ENCODE results near the gene TPGS1. TPM values are rescaled to one million over a fixed set of nuclear protein-coding genes. Genes with fewer than 3 reads are reported as not detected.

TPGS1 gene
- total and polyA plus RNA-seq, 4 donors: 12.2 to 32.7 (median 25.5) TPM

- 83 to 87% methylated on average over 26 of the region's 26 CpGs for WGBS, 2 donors
- H3K4me3 ChIP-seq: no peak overlapping the region
- H3K36me3 ChIP-seq (ENCODE audit: control insufficient read depth in 4 of 4, insufficient read depth in 4 of 4, low read length in 4 of 4): no peaks in the 10 kb centered on the region
- no peak for TF ChIP-seq CTCF (IDR thresholded peaks at IDR 0.05; ENCODE audit: control extremely low read depth, extremely low read depth)
- H3K4me1 ChIP-seq (ENCODE audit: control insufficient read depth in 5 of 5, insufficient read depth in 5 of 5, low read length in 5 of 5): peaks cover 0 to 7% (median 0%) of the 10 kb centered on the region in 5 donors
- no peaks in the 10 kb centered on the region for H3K9me3 ChIP-seq (ENCODE audit: control insufficient read depth in 4 of 4, insufficient read depth in 3 of 4, low read length in 3 of 4)
- H3K9ac ChIP-seq (ENCODE audit: insufficient read depth in 1 of 2, low read length in 2 of 2): no peak overlapping the region
- DNase-seq (no peak), ATAC-seq (ENCODE audit: insufficient read depth, low FRiP score) (no peak)
- H3K27ac ChIP-seq (ENCODE audit: low read depth in 1 of 2, low read length in 1 of 2): no peak overlapping the region
- H3K27me3 ChIP-seq (ENCODE audit: control insufficient read depth in 3 of 3, insufficient read depth in 3 of 3, low read length in 2 of 3): no peaks in the 10 kb centered on the region
Observed at GRCh38 chr19:547836-548720, 40.8 kb downstream of the TPGS1 start.

- Histone ChIP-seq H3K4me3 (no peak overlapping the region), H3K27me3 (ENCODE audit: control insufficient read depth in 3 of 3, insufficient read depth in 3 of 3, low read length in 2 of 3) (no peaks in the 10 kb centered on the region), H3K27ac (ENCODE audit: low read depth in 1 of 2, low read length in 1 of 2) (no peak overlapping the region), H3K36me3 (ENCODE audit: control insufficient read depth in 4 of 4, insufficient read depth in 4 of 4, low read length in 4 of 4) (no peaks in the 10 kb centered on the region), H3K9me3 (ENCODE audit: control insufficient read depth in 4 of 4, insufficient read depth in 3 of 4, low read length in 3 of 4) (no peaks in the 10 kb centered on the region), H3K9ac (ENCODE audit: insufficient read depth in 1 of 2, low read length in 2 of 2) (no peak overlapping the region), H3K4me1 (ENCODE audit: control insufficient read depth in 5 of 5, insufficient read depth in 5 of 5, low read length in 5 of 5) (peaks cover 0 to under 1% (median 0%) of the 10 kb centered on the region in 5 donors)
- no peak for TF ChIP-seq CTCF (IDR thresholded peaks at IDR 0.05; ENCODE audit: control extremely low read depth, extremely low read depth)
- DNase-seq: no peak
- 73 to 84% methylated on average over 46 to 52 of the region's 52 CpGs for whole genome bisulfite sequencing, 2 donors
- ATAC-seq (ENCODE audit: insufficient read depth, low FRiP score): no peak
Observed at GRCh38 chr19:548886-549830, 41.9 kb downstream of the TPGS1 start.

GRCh38 chr19:554817-555216, 47.5 kb downstream of the TPGS1 start:
- Histone ChIP-seq H3K9ac (ENCODE audit: insufficient read depth in 1 of 2, low read length in 2 of 2) (no peak overlapping the region), H3K36me3 (ENCODE audit: control insufficient read depth in 4 of 4, insufficient read depth in 4 of 4, low read length in 4 of 4) (no peaks in the 10 kb centered on the region), H3K4me3 (no peak overlapping the region), H3K9me3 (ENCODE audit: control insufficient read depth in 4 of 4, insufficient read depth in 3 of 4, low read length in 3 of 4) (no peaks in the 10 kb centered on the region), H3K27me3 (ENCODE audit: control insufficient read depth in 3 of 3, insufficient read depth in 3 of 3, low read length in 2 of 3) (no peaks in the 10 kb centered on the region), H3K27ac (ENCODE audit: low read depth in 1 of 2, low read length in 1 of 2) (no peak overlapping the region), H3K4me1 (ENCODE audit: control insufficient read depth in 5 of 5, insufficient read depth in 5 of 5, low read length in 5 of 5) (peaks cover 0 to 10% (median 7%) of the 10 kb centered on the region in 5 donors)
- WGBS, 2 donors: 72 to 87% methylated on average over 20 of the region's 20 CpGs
- ATAC-seq (ENCODE audit: insufficient read depth, low FRiP score): no peak
- no peak for DNase-seq
- no peak for TF ChIP-seq CTCF (IDR thresholded peaks at IDR 0.05; ENCODE audit: control extremely low read depth, extremely low read depth)
